K562 (cell line): ENCODE results near the gene NT5DC1. TPM values are rescaled to one million over a fixed set of nuclear protein-coding genes. Genes with fewer than 3 reads are reported as not detected.

Experiments
- DPF2 ChIP-seq: fragments of 450-650 bp; IDR thresholded peaks from 2 replicates; pipeline ENCODE4 v1.6.1; 2016
- ELF2 ChIP-seq: fragments of 250-450 bp; sonication (Bioruptor Pico); IDR thresholded peaks from 2 replicates; pipeline ENCODE4 v1.5.0; 2021; ENCODE audit warnings: mild to moderate bottlenecking
- HMGN3 ChIP-seq: IDR thresholded peaks from 2 replicates; pipeline ENCODE4 v1.6.1; 2011; ENCODE audit warnings: borderline replicate concordance, low read depth, mild to moderate bottlenecking, mixed read lengths, low read length; ENCODE audit not compliant: insufficient read length; ENCODE audit errors: extremely low read depth
- HOXB6 ChIP-seq: fragments of 250-450 bp; sonication (Bioruptor Pico); IDR thresholded peaks from 2 replicates; pipeline ENCODE4 v1.5.1; 2022; ENCODE audit warnings: mild to moderate bottlenecking, borderline replicate concordance
- JUND ChIP-seq, 2 experiments: IDR thresholded peaks; 2 replicates in 1 of 2; 3 replicates in 1 of 2; pipeline ENCODE4 v1.6.1; 2011; ENCODE audit warnings: borderline replicate concordance in 2 of 2, low read depth in 2 of 2, low read length in 2 of 2, improper control_type of control experiment in 1 of 2, missing biosample characterization in 1 of 2, missing genetic modification characterization in 1 of 2, missing genetic modification reagents in 1 of 2
- PHB ChIP-seq: fragments of 250-450 bp; sonication (Bioruptor Pico); IDR thresholded peaks from 2 replicates; pipeline ENCODE4 v1.5.0; 2021
- STAT5A ChIP-seq: IDR thresholded peaks from 2 replicates; pipeline ENCODE4 v1.6.1; 2012; ENCODE audit warnings: low read length, inconsistent platforms, borderline replicate concordance
- TAL1 ChIP-seq: fragments of 450-650 bp; IDR thresholded peaks from 2 replicates; pipeline ENCODE4 v1.6.1; 2016; ENCODE audit warnings: mild to moderate bottlenecking
- TARDBP ChIP-seq: fragments of 450-650 bp; IDR thresholded peaks from 2 replicates; pipeline ENCODE4 v1.6.1; 2016
- TCF7 ChIP-seq: sonication (generic); IDR thresholded peaks from 2 replicates; pipeline ENCODE4 v1.6.1; 2016; ENCODE audit warnings: antibody characterized with exemption, borderline replicate concordance
- THRB ChIP-seq: fragments of 450-650 bp; formaldehyde crosslinking; conservative IDR thresholded peaks from 2 replicates; pipeline ENCODE4 v1.4.0; 2022; ENCODE audit warnings: mild to moderate bottlenecking, missing genetic modification characterization
- ZNF347 ChIP-seq: fragments of 450-650 bp; formaldehyde crosslinking; IDR thresholded peaks from 2 replicates; pipeline ENCODE4 v1.4.0; 2020; ENCODE audit warnings: low read depth, mild to moderate bottlenecking, moderate library complexity
- ZNF384 ChIP-seq: IDR thresholded peaks from 2 replicates; pipeline ENCODE4 v1.6.1; 2012; ENCODE audit warnings: low read depth, low read length, improper control_type of control experiment
- ZNF766 ChIP-seq: fragments of 200-800 bp; sonication (Bioruptor generic); conservative IDR thresholded peaks from 2 replicates; pipeline ENCODE4 v1.6.1; 2016; ENCODE audit warnings: missing genetic modification characterization, missing compliant biosample characterization
- polyA plus RNA-seq, 8 experiments: library from polyadenylated mRNA; depleted of rRNA in 4 of 8; stranded (reverse) in 5 of 8; unstranded in 3 of 8; fragments of >200 nt; fragmentation: Nextera tagmentation in 2 of 8; fragmentation: Illumina TruSeq in 1 of 8; extraction: Ambion mirVana in 2 of 8; extraction: Trizol in 1 of 8; gene quantifications; 2 replicates each; pipeline versions ENCODE4 v1.2.1 to v1.2.3, GENCODE V29; 2011 to 2014; ENCODE audit warnings: inconsistent platforms in 1 of 8, missing spikeins in 1 of 8
- total RNA-seq, 7 experiments: library from RNA; depleted of rRNA in 6 of 7; stranded (reverse); fragments of >200 nt in 6 of 7; fragmentation: Illumina TruSeq in 2 of 7; extraction: Trizol in 2 of 7; gene quantifications; 2 replicates each; pipeline versions ENCODE4 v1.2.1 to v1.2.3, GENCODE V29; 2011 to 2021; ENCODE audit warnings: low replicate concordance in 1 of 7

NT5DC1 gene
- total and polyA plus RNA-seq, 9 of the 15 experiments (the other 6 are each of a cell fraction or from before 2014, with no cell fraction given): 4.9 to 28.5 (median 16.3) TPM

GRCh38 chr6:116059713-116060571 is 40.7 kb upstream of the NT5DC1 start (continued):
- TF ChIP-seq JUND (IDR thresholded peaks at IDR 0.05; ENCODE audit: borderline replicate concordance, low read depth, low read length) (no peak), JUND (tag; IDR thresholded peaks at IDR 0.05; ENCODE audit: borderline replicate concordance, low read depth, low read length) (0 out of 3 replicates have a peak, but pooled peaks have one; percentile 6), PHB (CRISPR knock-in tag) (no peak), THRB (CRISPR knock-in tag) (no peak), ZNF384 (no peak), ZNF766 (CRISPR knock-in tag) (0 out of 2 replicates have a peak, but pooled peaks have one; percentile 71), HMGN3 (no peak), TCF7 (0 out of 2 replicates have a peak, but pooled peaks have one; percentile 31), TARDBP (no peak), ZNF347 (CRISPR knock-in tag) (no peak), TAL1 (peak; percentile 66), DPF2 (0 out of 2 replicates have a peak, but pooled peaks have one; percentile 14), ELF2 (peak; percentile 40; the same call in 1 of the 2 replicates), STAT5A (peak; percentile 47), HOXB6 (CRISPR knock-in tag) (no peak)
- TF ChIP-seq, all 486 proteins: peak for 24
